ENCODE results near the gene ARID5B. TPM values are rescaled to one million over a fixed set of nuclear protein-coding genes. Genes with fewer than 3 reads are reported as not detected.

ARID5B gene
- polyA plus RNA-seq, 1 of the 3 experiments (the other 2 are of a cell fraction) = 10.9 TPM

DNA sequence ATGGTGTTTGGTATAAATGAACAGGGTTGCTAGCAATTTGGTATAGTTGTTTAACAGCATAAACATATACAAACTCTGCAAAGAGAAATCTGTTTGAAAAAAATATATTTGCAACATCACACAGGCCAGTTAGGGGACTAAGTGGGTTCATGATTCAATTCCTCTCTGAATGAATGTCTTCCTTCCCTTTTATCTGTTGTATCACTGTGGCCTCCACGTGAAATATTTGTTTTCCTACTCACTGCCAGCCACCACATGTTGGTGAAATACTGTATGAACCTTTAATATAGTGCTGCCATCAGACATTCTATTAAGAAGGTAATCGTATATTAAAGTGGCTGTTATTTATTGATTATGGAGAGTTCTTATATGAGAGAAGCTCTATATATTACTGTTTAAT lies 157.0 kb downstream of the ARID5B start (continued):
- TF ChIP-seq, protein P1, sequence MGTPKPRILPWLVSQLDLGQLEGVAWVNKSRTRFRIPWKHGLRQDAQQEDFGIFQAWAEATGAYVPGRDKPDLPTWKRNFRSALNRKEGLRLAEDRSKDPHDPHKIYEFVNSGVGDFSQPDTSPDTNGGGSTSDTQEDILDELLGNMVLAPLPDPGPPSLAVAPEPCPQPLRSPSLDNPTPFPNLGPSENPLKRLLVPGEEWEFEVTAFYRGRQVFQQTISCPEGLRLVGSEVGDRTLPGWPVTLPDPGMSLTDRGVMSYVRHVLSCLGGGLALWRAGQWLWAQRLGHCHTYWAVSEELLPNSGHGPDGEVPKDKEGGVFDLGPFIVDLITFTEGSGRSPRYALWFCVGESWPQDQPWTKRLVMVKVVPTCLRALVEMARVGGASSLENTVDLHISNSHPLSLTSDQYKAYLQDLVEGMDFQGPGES (IDR thresholded peaks at IDR 0.05; ENCODE audit: low read depth, low read length) = no peak
- TF ChIP-seq NFIC (IDR thresholded peaks at IDR 0.05; ENCODE audit: borderline replicate concordance) (no peak), ELF1 (IDR thresholded peaks at IDR 0.05) (no peak), JUND (IDR thresholded peaks at IDR 0.05) (peak; percentile 39), YY1 (IDR thresholded peaks at IDR 0.05; ENCODE audit: low read depth) (no peak), RXRA (IDR thresholded peaks at IDR 0.05; ENCODE audit: borderline replicate concordance, low read depth) (no peak), RFX5 (IDR thresholded peaks at IDR 0.05; ENCODE audit: low read length) (no peak), CHD2 (IDR thresholded peaks at IDR 0.05; ENCODE audit: low read length, partially characterized antibody) (no peak)
- TF ChIP-seq, protein P2, sequence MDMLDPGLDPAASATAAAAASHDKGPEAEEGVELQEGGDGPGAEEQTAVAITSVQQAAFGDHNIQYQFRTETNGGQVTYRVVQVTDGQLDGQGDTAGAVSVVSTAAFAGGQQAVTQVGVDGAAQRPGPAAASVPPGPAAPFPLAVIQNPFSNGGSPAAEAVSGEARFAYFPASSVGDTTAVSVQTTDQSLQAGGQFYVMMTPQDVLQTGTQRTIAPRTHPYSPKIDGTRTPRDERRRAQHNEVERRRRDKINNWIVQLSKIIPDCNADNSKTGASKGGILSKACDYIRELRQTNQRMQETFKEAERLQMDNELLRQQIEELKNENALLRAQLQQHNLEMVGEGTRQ (IDR thresholded peaks at IDR 0.05; ENCODE audit: borderline replicate concordance, low read depth, low read length) = no peak
- TF ChIP-seq, protein P3, sequence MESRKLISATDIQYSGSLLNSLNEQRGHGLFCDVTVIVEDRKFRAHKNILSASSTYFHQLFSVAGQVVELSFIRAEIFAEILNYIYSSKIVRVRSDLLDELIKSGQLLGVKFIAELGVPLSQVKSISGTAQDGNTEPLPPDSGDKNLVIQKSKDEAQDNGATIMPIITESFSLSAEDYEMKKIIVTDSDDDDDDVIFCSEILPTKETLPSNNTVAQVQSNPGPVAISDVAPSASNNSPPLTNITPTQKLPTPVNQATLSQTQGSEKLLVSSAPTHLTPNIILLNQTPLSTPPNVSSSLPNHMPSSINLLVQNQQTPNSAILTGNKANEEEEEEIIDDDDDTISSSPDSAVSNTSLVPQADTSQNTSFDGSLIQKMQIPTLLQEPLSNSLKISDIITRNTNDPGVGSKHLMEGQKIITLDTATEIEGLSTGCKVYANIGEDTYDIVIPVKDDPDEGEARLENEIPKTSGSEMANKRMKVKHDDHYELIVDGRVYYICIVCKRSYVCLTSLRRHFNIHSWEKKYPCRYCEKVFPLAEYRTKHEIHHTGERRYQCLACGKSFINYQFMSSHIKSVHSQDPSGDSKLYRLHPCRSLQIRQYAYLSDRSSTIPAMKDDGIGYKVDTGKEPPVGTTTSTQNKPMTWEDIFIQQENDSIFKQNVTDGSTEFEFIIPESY (IDR thresholded peaks at IDR 0.05; ENCODE audit: borderline replicate concordance, low read depth) = no peak

GRCh38 chr10:62058896-62059216 lies 157.4 kb downstream of the ARID5B start:
- Histone ChIP-seq H2AFZ (ENCODE audit: low read depth) (no peak overlapping the region), H3K27ac (ENCODE audit: low read depth in 2 of 2, low read length in 1 of 2) (peak overlapping the region; percentile 73 to 94), H4K20me1 (ENCODE audit: insufficient read depth) (no peaks in the 10 kb centered on the region), H3K9me2 (no peaks in the 10 kb centered on the region), H3K36me3 (replicated peaks in 1 of 2; ENCODE audit: control insufficient read depth in 1 of 2, insufficient read depth in 2 of 2, low read length in 1 of 2) (peaks cover 62 to 86% of the 10 kb centered on the region in 2 experiments), H3K9ac (no peak overlapping the region), H3K4me1 (ENCODE audit: control insufficient read depth in 1 of 2, insufficient read depth in 2 of 2, low read depth in 1 of 2, low read length in 1 of 2) (peaks cover 42 to 84% of the 10 kb centered on the region in 2 experiments), H3K4me3 (ENCODE audit: low read depth in 2 of 2, low read length in 1 of 2) (0 out of 4 replicates have a peak overlapping the region, but pooled peaks of 1 of the 2 experiments have one; percentile 10), H3F3A (replicated peaks; ENCODE audit: insufficient read depth) (peaks cover 52% of the 10 kb centered on the region), H3K79me2 (ENCODE audit: insufficient read depth) (peaks cover 91% of the 10 kb centered on the region), H3K9me3 (no peaks in the 10 kb centered on the region), H3K27me3 (ENCODE audit: insufficient read depth) (no peaks in the 10 kb centered on the region), H3K4me2 (peak overlapping the region; percentile 61)
- TF ChIP-seq TCF12 (IDR thresholded peaks at IDR 0.05) (no peak), RFX5 (IDR thresholded peaks at IDR 0.05; ENCODE audit: low read length) (no peak), YY1 (IDR thresholded peaks at IDR 0.05; ENCODE audit: low read depth) (no peak)
- TF ChIP-seq, protein P4, sequence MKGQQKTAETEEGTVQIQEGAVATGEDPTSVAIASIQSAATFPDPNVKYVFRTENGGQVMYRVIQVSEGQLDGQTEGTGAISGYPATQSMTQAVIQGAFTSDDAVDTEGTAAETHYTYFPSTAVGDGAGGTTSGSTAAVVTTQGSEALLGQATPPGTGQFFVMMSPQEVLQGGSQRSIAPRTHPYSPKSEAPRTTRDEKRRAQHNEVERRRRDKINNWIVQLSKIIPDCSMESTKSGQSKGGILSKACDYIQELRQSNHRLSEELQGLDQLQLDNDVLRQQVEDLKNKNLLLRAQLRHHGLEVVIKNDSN (IDR thresholded peaks at IDR 0.05; ENCODE audit: borderline replicate concordance, low read depth) = no peak
- TF ChIP-seq, protein P5, sequence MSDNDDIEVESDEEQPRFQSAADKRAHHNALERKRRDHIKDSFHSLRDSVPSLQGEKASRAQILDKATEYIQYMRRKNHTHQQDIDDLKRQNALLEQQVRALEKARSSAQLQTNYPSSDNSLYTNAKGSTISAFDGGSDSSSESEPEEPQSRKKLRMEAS (IDR thresholded peaks at IDR 0.05; ENCODE audit: low read depth) = no peak
- TF ChIP-seq, protein P6, sequence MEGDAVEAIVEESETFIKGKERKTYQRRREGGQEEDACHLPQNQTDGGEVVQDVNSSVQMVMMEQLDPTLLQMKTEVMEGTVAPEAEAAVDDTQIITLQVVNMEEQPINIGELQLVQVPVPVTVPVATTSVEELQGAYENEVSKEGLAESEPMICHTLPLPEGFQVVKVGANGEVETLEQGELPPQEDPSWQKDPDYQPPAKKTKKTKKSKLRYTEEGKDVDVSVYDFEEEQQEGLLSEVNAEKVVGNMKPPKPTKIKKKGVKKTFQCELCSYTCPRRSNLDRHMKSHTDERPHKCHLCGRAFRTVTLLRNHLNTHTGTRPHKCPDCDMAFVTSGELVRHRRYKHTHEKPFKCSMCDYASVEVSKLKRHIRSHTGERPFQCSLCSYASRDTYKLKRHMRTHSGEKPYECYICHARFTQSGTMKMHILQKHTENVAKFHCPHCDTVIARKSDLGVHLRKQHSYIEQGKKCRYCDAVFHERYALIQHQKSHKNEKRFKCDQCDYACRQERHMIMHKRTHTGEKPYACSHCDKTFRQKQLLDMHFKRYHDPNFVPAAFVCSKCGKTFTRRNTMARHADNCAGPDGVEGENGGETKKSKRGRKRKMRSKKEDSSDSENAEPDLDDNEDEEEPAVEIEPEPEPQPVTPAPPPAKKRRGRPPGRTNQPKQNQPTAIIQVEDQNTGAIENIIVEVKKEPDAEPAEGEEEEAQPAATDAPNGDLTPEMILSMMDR (IDR thresholded peaks at IDR 0.05) = no peak
- DNase-seq = no peak
- ChIA-PET POLR2A (interaction anchor here (1.1 to 1.5 kb wide), 2 partner anchors 10 to 15 kb away, joined by 3 to 4 read pairs; no protein-coding TSS in a partner anchor), CTCF (interaction anchor here (0.9 to 3.1 kb wide), 5 partner anchors 9 to 206 kb away, joined by 3 to 15 read pairs (median 3); no protein-coding TSS in a partner anchor)
- 7% methylated on average over 1 of the region's 1 CpG for WGBS (ENCODE audit: low lambda C conversion rate)
